Fibroblast of skin of right quadriceps (primary cell): ENCODE data around the gene FCMR.
"Not testable (repeated sequence)": the region's sequence is repeated elsewhere in the genome, so short reads cannot be mapped to it uniquely, and the experiment has no call there.

Experiments
- DNase-seq: peaks from one replicate; pipeline ENCODE4 v3.0.0-alpha.2; 2013

The FCMR gene

GRCh38 chr1:206868264-206868663 lies 53.5 kb downstream of the FCMR start:
- DNase-seq: no peak

- DNase-seq: no peak
Observed at GRCh38 chr1:206867716-206868115, 54.0 kb downstream of the FCMR start.

- no peak for DNase-seq
Observed at GRCh38 chr1:206867239-206867638, 54.5 kb downstream of the FCMR start.

- peak; percentile 58 for DNase-seq
Observed at GRCh38 chr1:206866062-206866461, 55.7 kb downstream of the FCMR start.

- peak; percentile 69 for DNase-seq
Observed at GRCh38 chr1:206864939-206865671, 56.6 kb downstream of the FCMR start, which contains the start of gene IL20. Gene IL20 (plus strand): TSS chr1:206865623. CDS start chr1:206865853, 230 bp downstream.

GRCh38 chr1:206863266-206863665 lies 58.5 kb downstream of the FCMR start:
- no peak for DNase-seq

- no peak for DNase-seq
Observed at GRCh38 chr1:206860165-206860564, 61.6 kb downstream of the FCMR start.

- no peak for DNase-seq
Observed at GRCh38 chr1:206859082-206859521, 62.6 kb downstream of the FCMR start.

GRCh38 chr1:206856674-206857464 lies 64.9 kb downstream of the FCMR start:
- DNase-seq: no peak

- DNase-seq: no peak
Observed at GRCh38 chr1:206855859-206856258, 65.9 kb downstream of the FCMR start.

GRCh38 chr1:206854401-206855129 lies 67.2 kb downstream of the FCMR start:
- DNase-seq: no peak

GRCh38 chr1:206853696-206854095 lies 68.0 kb downstream of the FCMR start:
- not testable (repeated sequence) for DNase-seq
